GM19238 (cell line): ENCODE data around the gene CAPN10.

ENCODE experiments used
- DNase-seq: peaks from one replicate; pipeline ENCODE4 v3.0.0; 2011; ENCODE audit warnings: low spot score; ENCODE audit not compliant: insufficient read length

CAPN10 gene

GRCh38 chr2:240637116-240637900 is 50.8 kb downstream of the CAPN10 start:
- DNase-seq, result no peak

- no peak for DNase-seq
Observed at GRCh38 chr2:240637901-240638345, 51.4 kb downstream of the CAPN10 start.

GRCh38 chr2:240638512-240639160 is 52.1 kb downstream of the CAPN10 start:
- no peak for DNase-seq

GRCh38 chr2:240639566-240639965 is 53.0 kb downstream of the CAPN10 start:
- DNase-seq, result no peak

- no peak for DNase-seq
Observed at GRCh38 chr2:240640939-240641338, 54.4 kb downstream of the CAPN10 start.

GRCh38 chr2:240642061-240642805 is 55.7 kb downstream of the CAPN10 start:
- DNase-seq, result no peak

- DNase-seq, result no peak
Observed at GRCh38 chr2:240642806-240643092, 56.2 kb downstream of the CAPN10 start.

GRCh38 chr2:240643093-240643810 is 56.7 kb downstream of the CAPN10 start:
- no peak for DNase-seq

GRCh38 chr2:240643811-240644150 is 57.2 kb downstream of the CAPN10 start:
- no peak for DNase-seq

- DNase-seq, result no peak
Observed at GRCh38 chr2:240644171-240644651, 57.7 kb downstream of the CAPN10 start.

GRCh38 chr2:240644859-240645301 is 58.3 kb downstream of the CAPN10 start:
- DNase-seq, result no peak

GRCh38 chr2:240645346-240645745 is 58.8 kb downstream of the CAPN10 start:
- DNase-seq, result no peak

GRCh38 chr2:240645801-240646175 is 59.3 kb downstream of the CAPN10 start:
- no peak for DNase-seq

GRCh38 chr2:240646176-240646899 is 59.8 kb downstream of the CAPN10 start:
- no peak for DNase-seq

GRCh38 chr2:240646900-240647502 is 60.5 kb downstream of the CAPN10 start:
- DNase-seq, result no peak

GRCh38 chr2:240647503-240648154 is 61.1 kb downstream of the CAPN10 start:
- DNase-seq, result no peak

- no peak for DNase-seq
Observed at GRCh38 chr2:240648155-240648649, 61.7 kb downstream of the CAPN10 start.
